ENCODE results near the gene STRN4. TPM values are rescaled to one million over a fixed set of nuclear protein-coding genes. Genes with fewer than 3 reads are reported as not detected.

The STRN4 gene
- polyA plus RNA-seq, 1 donor from 2014 or later = 153 TPM

DNA sequence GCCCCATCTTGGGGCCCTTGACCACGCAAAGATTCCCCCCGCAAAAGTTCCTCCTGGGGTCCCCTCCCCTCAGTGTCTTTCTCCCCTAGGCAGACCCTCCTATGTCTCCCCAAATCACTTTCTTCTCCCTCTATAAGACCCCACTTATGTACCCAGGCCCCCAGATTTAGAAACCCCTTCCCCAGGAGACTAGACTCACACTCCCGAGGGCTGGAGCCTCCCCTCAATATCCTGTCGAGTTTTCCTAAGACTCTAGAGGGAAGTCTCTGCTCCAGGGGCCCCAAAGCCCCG is 40.7 kb upstream of the STRN4 start:
- Histone ChIP-seq H3K79me2 (replicated peaks; ENCODE audit: insufficient read depth, low read length) (no peaks in the 10 kb centered on the region), H3K9me2 (ENCODE audit: insufficient read depth, low read length) (no peaks in the 10 kb centered on the region), H3K9me3 (ENCODE audit: low read length) (no peaks in the 10 kb centered on the region), H3K27me3 (ENCODE audit: insufficient read depth, low read depth, low read length) (peaks cover 18% of the 10 kb centered on the region), H3K36me3 (ENCODE audit: insufficient read depth, low read length) (no peaks in the 10 kb centered on the region), H4K20me1 (ENCODE audit: insufficient read depth) (no peaks in the 10 kb centered on the region), H2AFZ (ENCODE audit: low read depth, low read length) (no peak overlapping the region), H3K4me2 (ENCODE audit: low read length) (no peak overlapping the region), H3F3A (ENCODE audit: insufficient read depth, low read length, poor library complexity, severe bottlenecking) (peaks cover 3% of the 10 kb centered on the region), H3K9ac (ENCODE audit: low read length) (peak overlapping the region; percentile 45), H3K4me3 (ENCODE audit: low read length) (peak overlapping the region; percentile 67), H3K27ac (ENCODE audit: low read length) (no peak overlapping the region)
- no peak for TF ChIP-seq REST (IDR thresholded peaks at IDR 0.05; ENCODE audit: borderline replicate concordance)
- TF ChIP-seq SMC3 (conservative IDR thresholded peaks at IDR 0.05; ENCODE audit: poor library complexity) = no peak
- no peak for TF ChIP-seq CTCF (IDR thresholded peaks at IDR 0.05; ENCODE audit: poor library complexity, severe bottlenecking)
- no peak for TF ChIP-seq RAD21 (conservative IDR thresholded peaks at IDR 0.05)
- TF ChIP-seq EP300 (conservative IDR thresholded peaks at IDR 0.05; ENCODE audit: poor library complexity, severe bottlenecking) = no peak
- no peak for TF ChIP-seq TAF1 (IDR thresholded peaks at IDR 0.05; ENCODE audit: low read depth)
- TF ChIP-seq MXI1 (conservative IDR thresholded peaks at IDR 0.05; ENCODE audit: poor library complexity, severe bottlenecking) = no peak
- no peak for TF ChIP-seq POLR2AphosphoS5 (IDR thresholded peaks at IDR 0.05)
- TF ChIP-seq EZH2 (IDR thresholded peaks at IDR 0.05; ENCODE audit: borderline replicate concordance, insufficient read depth, low read length, poor library complexity, severe bottlenecking) = no peak

- no peak overlapping the region for H3K27ac ChIP-seq (ENCODE audit: low read length)
- no peak overlapping the region for H3K4me2 ChIP-seq (ENCODE audit: low read length)
- peaks cover 3% of the 10 kb centered on the region for H3F3A ChIP-seq (ENCODE audit: insufficient read depth, low read length, poor library complexity, severe bottlenecking)
- no peaks in the 10 kb centered on the region for H3K79me2 ChIP-seq (replicated peaks; ENCODE audit: insufficient read depth, low read length)
- H3K27me3 ChIP-seq (ENCODE audit: insufficient read depth, low read depth, low read length) = peaks cover 18% of the 10 kb centered on the region
- H3K9me3 ChIP-seq (ENCODE audit: low read length) = no peaks in the 10 kb centered on the region
- H4K20me1 ChIP-seq (ENCODE audit: insufficient read depth) = no peaks in the 10 kb centered on the region
- peak overlapping the region; percentile 67 for H3K4me3 ChIP-seq (ENCODE audit: low read length)
- no peak overlapping the region for H3K9ac ChIP-seq (ENCODE audit: low read length)
- TF ChIP-seq TAF1 (IDR thresholded peaks at IDR 0.05; ENCODE audit: low read depth) = no peak
- TF ChIP-seq REST (IDR thresholded peaks at IDR 0.05; ENCODE audit: borderline replicate concordance) = no peak
- no peak for TF ChIP-seq EZH2 (IDR thresholded peaks at IDR 0.05; ENCODE audit: borderline replicate concordance, insufficient read depth, low read length, poor library complexity, severe bottlenecking)
- TF ChIP-seq POLR2AphosphoS5 (IDR thresholded peaks at IDR 0.05) = no peak
- TF ChIP-seq MXI1 (conservative IDR thresholded peaks at IDR 0.05; ENCODE audit: poor library complexity, severe bottlenecking) = no peak
- no peak for TF ChIP-seq EP300 (conservative IDR thresholded peaks at IDR 0.05; ENCODE audit: poor library complexity, severe bottlenecking)
- no peak for TF ChIP-seq CTCF (IDR thresholded peaks at IDR 0.05; ENCODE audit: poor library complexity, severe bottlenecking)
- no peak for TF ChIP-seq SMC3 (conservative IDR thresholded peaks at IDR 0.05; ENCODE audit: poor library complexity)
- H3K36me3 ChIP-seq (ENCODE audit: insufficient read depth, low read length) = no peaks in the 10 kb centered on the region
- no peak overlapping the region for H2AFZ ChIP-seq (ENCODE audit: low read depth, low read length)
- H3K9me2 ChIP-seq (ENCODE audit: insufficient read depth, low read length) = no peaks in the 10 kb centered on the region
Measured at GRCh38 chr19:46786236-46787039, 40.2 kb upstream of the STRN4 start.

Data from neural cell (in vitro differentiated cells).